ENCODE data around the gene DHX16. TPM values are rescaled to one million over a fixed set of nuclear protein-coding genes. Genes with fewer than 3 reads are reported as not detected.
A peak's percentile ranks its signal among the peaks of the same experiment; 100 is the strongest.

DHX16 gene
- total and polyA plus RNA-seq, 2 of the 4 experiments (the other 2 are of a cell fraction): 47.9 to 48.4 TPM

GRCh38 chr6:30618270-30618797, 54.5 kb downstream of the DHX16 start:
- H3K27ac ChIP-seq (ENCODE audit: insufficient read depth, low read length): peak overlapping the region; percentile 79
- H3K14ac ChIP-seq (replicated peaks; ENCODE audit: low read depth, low read length): peak overlapping the region; percentile 97
- TF ChIP-seq RFX5 (IDR thresholded peaks at IDR 0.05; ENCODE audit: low read depth, low read length) (no peak), MXI1 (IDR thresholded peaks at IDR 0.05; ENCODE audit: borderline replicate concordance, low read depth, low read length) (no peak)
- in situ Hi-C loops (cut with MboI; ENCODE audit: low sequenced_read_pairs): no loop called here
- H3K18ac ChIP-seq (ENCODE audit: low read depth, low read length): no peak overlapping the region
- H3K9me3 ChIP-seq (ENCODE audit: control insufficient read depth, insufficient read depth, low read length): no peaks in the 10 kb centered on the region
- H2AFZ ChIP-seq (replicated peaks; ENCODE audit: low read length, poor library complexity): no peak overlapping the region
- no peak overlapping the region for H2BK15ac ChIP-seq (ENCODE audit: low read depth, low read length)
- peak overlapping the region; percentile 55 for H3K4me3 ChIP-seq (ENCODE audit: insufficient read depth, low read depth, low read length)
- H3K9me1 ChIP-seq (ENCODE audit: insufficient read depth, low read length): peaks cover 2% of the 10 kb centered on the region; the same call in 1 of the 2 replicates
- H3K23ac ChIP-seq (ENCODE audit: low read depth, low read length): peak overlapping the region; percentile 82
- peak overlapping the region; percentile 95 for H2AK5ac ChIP-seq (ENCODE audit: low read depth, low read length)
- no TSS peak for BruUV-seq (replicated peaks)
- WGBS, 2 experiments (ENCODE audit: extremely low coverage in 2 of 2, insufficient read length in 1 of 2): no CpG with 5 or more reads among the region's 8 CpGs
- dilution Hi-C loops (cut with HindIII; ENCODE audit: low sequenced_read_pairs, unreplicated experiment): no loop called here
- ATAC-seq (ENCODE audit: low read depth): no peak
- peaks cover 19% of the 10 kb centered on the region for H4K20me1 ChIP-seq (ENCODE audit: insufficient read depth, low read length)
- peak overlapping the region; percentile 73 for H4K5ac ChIP-seq (ENCODE audit: low read depth, low read length)
- peak overlapping the region; percentile 99 for H3K56ac ChIP-seq (ENCODE audit: extremely low read depth, insufficient read depth, low read length)
- intact Hi-C loops (cut with micrococcal nuclease): loop anchor here (1.0 kb wide), 1 partner anchor 8 kb away; the partner anchor contains the start of gene ATAT1
- peaks cover 24% of the 10 kb centered on the region for H3K36me3 ChIP-seq (ENCODE audit: control insufficient read depth, insufficient read depth, low read length)
- H2BK20ac ChIP-seq (ENCODE audit: low read depth, low read length): no peak overlapping the region
- H4K8ac ChIP-seq (ENCODE audit: low read depth in 2 of 2, low read length in 2 of 2): peak overlapping the region; percentile 31 to 100
- peak overlapping the region; percentile 96 for H3K4ac ChIP-seq (ENCODE audit: low read depth, low read length)
- H3K9ac ChIP-seq (ENCODE audit: low read depth, low read length): peak overlapping the region; percentile 86
- H3K4me2 ChIP-seq (ENCODE audit: low read depth, low read length): peak overlapping the region; percentile 94
- peak overlapping the region; percentile 98; the same call in 1 of the 2 replicates for H4K91ac ChIP-seq (ENCODE audit: insufficient read depth, low read depth, low read length)
- peak overlapping the region; percentile 90 for H2BK5ac ChIP-seq (ENCODE audit: low read depth, low read length, poor library complexity, severe bottlenecking)
- peaks cover 6% of the 10 kb centered on the region for H3K4me1 ChIP-seq (ENCODE audit: control insufficient read depth, insufficient read depth, low read length)
- ChIA-PET CTCF (interaction anchor here (0.7 to 1.4 kb wide), 2 partner anchors 37 to 54 kb away, joined by 3 to 4 read pairs; partner anchors contain the start of gene DHX16), POLR2A (ENCODE audit: unreplicated experiment) (no interaction called here)
- H3K27me3 ChIP-seq (ENCODE audit: control insufficient read depth, insufficient read depth, low read length): no peaks in the 10 kb centered on the region
- DNase-seq: no peak
- peak overlapping the region; percentile 94 for H2AK9ac ChIP-seq (replicated peaks; ENCODE audit: low read depth, low read length, poor library complexity)
- peak overlapping the region; percentile 61 for H2BK120ac ChIP-seq (ENCODE audit: low read depth, low read length)
- H3K79me1 ChIP-seq (ENCODE audit: low read depth in 1 of 2, low read length in 2 of 2): peaks cover 18 to 46% of the 10 kb centered on the region in 2 experiments

Data from IMR-90 (cell line).